GM21723 (cell line): ENCODE measurements around the gene MAEA.
A peak's percentile ranks its signal among the peaks of the same experiment; 100 is the strongest.
"Not testable (repeated sequence)": the region's sequence is repeated elsewhere in the genome, so short reads cannot be mapped to it uniquely, and the experiment has no call there.

Experiments
- ATAC-seq: cut with Tn5 transposase; IDR thresholded peaks from one replicate; pipeline ENCODE4 v1.9.1; 2021; ENCODE audit warnings: mild to moderate bottlenecking, moderate library complexity; ENCODE audit not compliant: unreplicated experiment

The MAEA gene

GRCh38 chr4:1333256-1333655 is 43.6 kb downstream of the MAEA start:
- ATAC-seq: no peak

GRCh38 chr4:1333851-1334578 is 44.3 kb downstream of the MAEA start:
- not testable (repeated sequence) for ATAC-seq

GRCh38 chr4:1334579-1334895 is 44.8 kb downstream of the MAEA start:
- ATAC-seq: no peak

DNA sequence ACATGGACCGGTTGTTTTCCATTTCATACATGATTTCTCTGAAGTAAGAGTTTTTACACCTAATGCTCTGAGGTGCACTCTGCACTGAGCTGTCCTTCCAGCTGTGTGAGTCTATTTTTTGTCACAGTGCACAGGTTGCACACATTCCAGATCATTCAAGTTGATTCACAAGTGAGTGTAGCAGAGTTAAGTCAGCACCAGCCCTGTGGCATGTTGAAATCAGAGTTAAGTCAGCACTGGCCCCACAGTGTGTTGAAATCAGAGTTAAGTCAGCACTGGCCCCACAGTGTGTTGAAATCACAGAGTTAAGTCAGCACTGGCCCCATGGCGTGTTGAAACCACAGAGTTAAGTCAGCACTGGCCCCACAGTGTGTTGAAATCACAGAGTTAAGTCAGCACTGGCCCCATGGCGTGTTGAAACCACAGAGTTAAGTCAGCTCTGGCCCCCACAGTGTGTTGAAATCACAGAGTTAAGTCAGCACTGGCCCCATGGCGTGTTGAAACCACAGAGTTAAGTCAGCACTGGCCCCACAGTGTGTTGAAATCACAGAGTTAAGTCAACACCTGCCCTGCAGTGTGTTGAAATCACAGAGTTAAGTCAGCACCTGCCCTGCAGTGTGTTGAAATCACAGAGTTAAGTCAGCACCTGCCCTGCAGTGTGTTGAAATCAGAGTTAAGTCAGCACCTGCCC is 45.6 kb downstream of the MAEA start:
- not testable (repeated sequence) for ATAC-seq

GRCh38 chr4:1336088-1336491 is 46.4 kb downstream of the MAEA start:
- no peak for ATAC-seq

- no peak for ATAC-seq
These were observed 47.7 kb downstream of the MAEA start for GRCh38 chr4:1337376-1337831.

DNA sequence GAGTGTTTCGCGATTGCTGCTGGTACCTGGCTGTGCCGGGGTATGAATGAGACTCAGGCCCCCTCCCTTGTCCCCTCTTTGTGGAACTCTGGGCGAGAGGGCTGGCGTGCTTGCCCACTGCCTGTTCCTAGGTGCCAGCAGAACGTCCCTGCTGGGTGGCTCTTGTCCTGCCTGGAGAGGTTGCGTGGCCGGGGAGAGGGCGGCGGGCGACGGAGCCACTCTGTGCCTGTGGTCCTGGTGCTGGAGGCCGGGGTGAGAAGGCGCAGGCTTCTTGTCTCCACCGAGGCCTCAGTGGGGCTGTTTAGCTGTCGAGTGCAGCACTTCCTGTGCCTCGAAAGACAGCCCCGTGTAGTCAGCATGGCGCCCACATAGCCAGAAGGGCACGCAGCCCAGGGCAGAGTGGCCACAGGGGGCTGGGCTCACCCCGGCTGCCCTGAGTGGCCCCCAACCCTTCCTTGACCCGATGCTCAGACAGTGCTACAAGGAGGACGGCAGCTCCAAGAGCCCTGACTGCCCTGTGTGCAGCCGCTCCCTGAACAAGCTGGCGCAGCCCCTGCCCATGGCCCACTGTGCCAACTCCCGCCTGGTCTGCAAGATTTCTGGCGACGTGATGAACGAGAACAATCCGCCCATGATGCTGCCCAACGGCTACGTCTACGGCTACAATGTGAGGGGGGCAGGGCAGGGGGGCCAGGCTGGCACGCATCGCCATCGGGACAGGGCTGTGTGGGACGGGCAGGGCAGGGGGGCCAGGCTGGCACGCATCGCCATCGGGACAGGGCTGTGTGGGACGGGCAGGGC is 48.5 kb downstream of the MAEA start:
- no peak for ATAC-seq

DNA sequence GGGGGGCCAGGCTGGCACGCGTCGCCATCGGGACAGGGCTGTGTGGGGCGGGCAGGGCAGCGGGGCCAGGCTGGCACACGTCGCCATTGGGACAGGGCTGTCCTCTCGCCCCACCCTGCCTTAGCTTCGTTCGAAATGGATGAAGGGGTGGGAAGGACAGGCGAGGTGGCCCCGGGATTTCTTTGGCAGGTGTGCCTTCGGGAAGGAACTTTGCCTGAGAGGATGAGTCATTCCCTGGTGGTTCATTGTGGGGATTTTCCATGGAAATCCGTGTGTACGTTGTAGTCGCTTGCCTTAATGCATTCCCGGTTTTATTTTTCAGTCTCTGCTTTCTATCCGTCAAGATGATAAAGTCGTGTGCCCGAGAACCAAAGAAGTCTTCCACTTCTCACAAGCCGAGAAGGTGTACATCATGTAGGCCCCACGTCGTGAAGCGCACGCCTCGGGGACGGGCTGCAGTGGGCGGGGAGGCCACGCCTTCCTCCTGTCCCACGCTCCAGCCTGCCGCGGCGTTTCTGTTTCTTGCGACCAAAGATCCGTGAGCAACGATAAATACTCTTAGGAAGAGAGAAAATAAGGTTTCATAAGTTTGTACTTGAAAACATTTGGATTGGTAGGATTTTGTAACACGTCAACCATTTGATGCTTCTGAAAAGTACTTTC is 49.2 kb downstream of the MAEA start:
- ATAC-seq: no peak

DNA sequence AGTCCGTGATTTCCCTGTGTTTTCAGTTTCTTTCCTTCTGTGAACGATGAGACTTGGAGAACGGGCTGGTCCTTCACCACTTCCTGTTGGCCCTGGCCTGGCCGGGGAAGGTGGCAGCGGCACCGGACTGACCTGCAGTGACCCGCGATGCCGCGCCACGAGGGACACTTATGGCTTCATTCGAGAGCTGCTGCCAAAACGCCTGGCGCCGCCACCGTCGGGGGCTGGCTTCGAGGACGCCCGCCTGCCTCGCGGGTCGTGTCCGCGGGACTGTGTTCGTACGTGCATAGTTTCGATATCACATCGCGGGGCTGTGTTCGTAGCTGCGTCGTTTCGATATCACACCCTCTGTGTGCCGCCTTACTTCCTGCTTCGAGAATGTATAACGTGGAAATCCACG is 49.8 kb downstream of the MAEA start:
- ATAC-seq: no peak

DNA sequence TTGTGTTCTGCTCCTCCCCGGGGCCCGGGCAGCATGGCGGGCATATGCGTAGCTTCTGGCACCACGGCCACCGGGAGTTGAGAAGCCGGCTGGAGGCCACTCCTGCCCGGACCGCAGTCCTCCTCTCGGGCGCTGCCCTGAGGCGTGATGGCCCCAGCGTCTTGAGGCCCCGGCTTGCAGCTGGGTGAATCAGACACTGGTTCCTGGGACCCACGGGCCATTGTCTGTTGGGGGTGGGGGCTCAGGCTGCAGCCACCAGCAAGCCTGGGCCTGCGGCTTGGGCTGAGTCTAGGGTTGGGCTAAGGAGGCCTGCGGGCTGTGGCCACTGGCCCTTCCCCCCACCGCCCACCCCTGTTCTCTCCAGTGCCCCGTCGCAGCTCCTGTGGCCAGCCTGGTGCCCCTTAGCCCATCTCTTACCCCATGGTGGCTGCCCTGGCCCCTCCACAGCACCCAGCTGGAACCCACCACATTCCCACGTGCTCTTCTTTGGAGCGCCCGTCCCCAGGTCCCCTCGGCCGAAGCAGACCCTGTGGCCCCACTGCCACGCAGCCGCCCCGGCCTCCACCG is 50.6 kb downstream of the MAEA start:
- no peak for ATAC-seq

DNA sequence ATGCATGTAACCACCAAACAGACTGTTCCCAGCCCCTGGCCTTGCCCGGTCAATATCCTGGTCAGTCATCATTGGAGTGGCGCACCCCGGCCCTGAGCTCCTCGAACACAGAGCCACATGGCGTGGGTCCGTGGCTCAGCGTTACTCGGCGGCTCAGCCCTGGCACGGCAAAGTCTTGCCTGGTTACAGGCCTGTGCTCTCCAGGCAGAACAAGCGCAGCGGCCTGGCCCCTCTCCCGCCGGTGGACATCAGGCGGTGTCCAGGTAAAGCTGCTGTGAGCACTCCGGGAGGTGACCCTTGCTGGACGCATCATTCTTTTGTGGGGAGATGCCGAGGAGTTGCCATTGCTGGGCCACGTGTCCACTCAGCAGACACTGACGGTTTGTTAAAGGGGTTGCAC is 51.2 kb downstream of the MAEA start:
- no peak for ATAC-seq

- no peak for ATAC-seq
These were observed 52.3 kb downstream of the MAEA start for GRCh38 chr4:1342003-1342402.

- ATAC-seq: no peak
These were observed 55.0 kb downstream of the MAEA start for GRCh38 chr4:1344696-1345095.

DNA sequence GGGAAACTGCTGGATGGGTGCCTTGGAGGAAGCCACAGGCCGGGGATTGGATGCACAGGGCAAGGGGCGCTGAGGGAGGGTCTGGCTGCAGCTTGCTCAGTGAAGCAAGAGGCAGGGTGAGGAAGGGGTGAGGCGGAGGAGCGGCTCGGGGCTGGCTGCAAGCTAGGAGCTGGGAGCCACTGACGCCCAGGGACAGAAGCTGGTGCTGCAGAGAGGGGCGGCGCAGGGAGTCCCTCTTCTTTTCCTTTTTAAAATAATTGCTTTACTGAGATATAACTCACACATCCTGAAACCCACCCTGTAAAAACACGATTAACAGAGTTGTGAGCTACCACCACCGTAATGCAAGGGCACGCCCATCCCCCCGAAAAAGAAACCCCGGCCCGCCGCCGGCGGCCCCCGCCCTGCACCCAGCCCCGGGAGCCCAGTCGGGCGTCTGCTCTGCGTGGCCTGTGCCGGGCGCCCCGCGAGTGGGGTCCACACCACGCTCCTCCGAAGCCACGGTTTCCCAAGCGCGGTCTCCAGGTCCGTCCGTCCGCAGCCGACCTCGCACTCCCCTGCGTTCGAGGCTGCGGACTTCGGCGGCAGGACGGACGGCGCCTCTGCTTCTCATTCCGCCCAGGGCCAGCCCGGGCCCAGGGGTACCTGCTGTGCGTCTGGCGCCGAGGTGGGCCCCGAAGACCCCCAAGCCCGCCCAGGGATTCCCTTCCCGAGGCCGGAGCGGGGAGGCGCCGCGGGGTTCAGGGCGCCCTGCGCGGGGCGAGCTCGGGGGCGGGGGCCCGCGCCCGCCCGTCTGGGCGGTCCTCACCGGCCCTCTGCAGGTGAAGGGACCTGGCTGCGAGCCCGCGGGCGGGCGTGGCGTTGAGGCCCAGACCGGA is 56.5 kb downstream of the MAEA start:
- ATAC-seq: peak; percentile 31

DNA sequence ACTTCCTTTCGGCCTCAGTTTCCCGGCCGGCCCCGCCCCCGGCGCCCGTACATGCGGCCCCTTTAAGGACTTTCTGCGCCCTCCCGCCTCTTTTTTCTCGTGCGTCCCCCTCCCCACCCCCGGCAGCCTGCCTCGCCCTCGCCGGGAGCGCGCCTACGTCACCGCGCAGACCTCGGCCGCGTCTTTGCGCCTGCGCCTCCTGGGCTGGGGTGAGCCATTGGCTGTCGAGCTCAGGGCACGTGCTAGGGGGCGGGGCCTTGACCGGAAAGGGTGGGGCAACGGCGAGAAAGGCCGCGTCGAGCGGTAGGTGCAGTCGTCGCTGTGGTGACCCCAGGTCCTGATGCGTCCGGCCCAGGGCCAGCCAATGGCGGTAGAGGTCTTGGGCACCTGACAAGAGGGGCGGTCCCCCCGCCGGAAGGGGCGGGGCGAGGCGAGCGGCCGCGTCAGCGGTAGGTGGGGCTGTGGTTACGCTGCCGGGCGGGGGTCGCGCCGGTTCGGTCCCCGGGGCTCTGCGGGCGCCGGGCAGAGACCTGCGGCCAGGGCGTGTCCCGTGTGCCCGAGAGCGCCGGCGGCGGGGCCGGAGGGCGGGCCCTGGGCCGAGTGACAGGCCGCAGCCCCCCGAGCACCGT is 57.2 kb downstream of the MAEA start, which contains the start of gene UVSSA:
UVSSA (plus strand) TSS at position 428 of the 629 bp plus-strand sequence. CDS start 884 bp downstream, outside the sequence.
- peak; percentile 91 for ATAC-seq

DNA sequence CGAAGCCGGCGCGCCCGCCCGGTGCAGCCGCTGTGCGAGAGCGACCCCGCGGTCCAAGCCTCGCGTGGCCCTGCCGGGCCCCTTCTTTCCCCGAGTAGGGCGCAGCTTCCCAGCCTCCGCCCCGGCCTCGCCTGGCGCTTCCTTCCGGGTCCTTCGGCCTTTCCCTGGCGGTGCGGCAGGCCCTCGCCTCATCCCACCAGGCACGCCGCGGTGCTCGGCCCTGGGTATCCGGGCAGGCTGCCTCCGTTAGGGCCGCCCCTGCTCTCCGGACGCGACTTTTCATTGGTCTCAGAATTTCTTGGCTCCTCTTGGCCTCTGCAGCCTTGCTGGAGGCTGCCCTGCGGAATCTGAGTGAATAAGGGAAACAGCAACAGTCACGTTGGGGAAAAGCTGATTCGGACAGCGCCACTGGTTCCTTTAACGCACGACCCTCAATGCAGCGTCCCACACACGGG is 57.7 kb downstream of the MAEA start:
- ATAC-seq: peak; percentile 31

DNA sequence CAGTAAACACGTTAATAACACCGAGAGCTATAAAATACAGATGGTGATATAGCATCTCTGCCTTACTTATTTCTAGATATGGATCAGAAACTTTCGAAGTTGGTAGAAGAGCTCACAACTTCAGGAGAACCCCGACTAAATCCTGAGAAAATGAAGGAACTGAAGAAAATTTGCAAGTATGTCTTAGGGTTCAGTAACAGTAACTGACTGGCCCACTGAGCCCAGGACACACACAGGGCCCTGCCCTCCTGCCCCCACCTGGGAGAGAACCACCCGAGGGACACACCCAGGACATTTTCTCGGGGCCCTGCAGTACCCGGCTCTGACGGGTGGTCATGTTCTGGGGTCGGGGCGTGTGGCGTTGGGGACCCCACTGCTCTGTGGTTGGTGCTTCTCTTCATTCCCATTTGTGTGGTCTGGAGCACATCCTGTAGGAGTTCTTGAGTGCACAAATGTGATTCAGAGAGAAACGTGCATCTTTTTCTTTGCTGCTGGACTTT is 58.4 kb downstream of the MAEA start:
- ATAC-seq: no peak

- ATAC-seq: no peak
These were observed 59.1 kb downstream of the MAEA start for GRCh38 chr4:1348746-1349145.
